ENCODE results near the gene SLC2A4. TPM values are rescaled to one million over a fixed set of nuclear protein-coding genes. Genes with fewer than 3 reads are reported as not detected.

The SLC2A4 gene
- total RNA-seq, 2 experiments from 2014 or later = 0.11 to 0.34 TPM

- CTCF ChIA-PET = interaction anchor here (0.6 to 1.2 kb wide), 2 partner anchors 7 to 8 kb away, joined by 3 read pairs; partner anchors contain the start of gene SLC2A4
Observed at GRCh38 chr17:7289256-7290032, 7.9 kb downstream of the SLC2A4 start.

GRCh38 chr17:7290166-7290565 lies 8.6 kb downstream of the SLC2A4 start:
- ChIA-PET CTCF (no interaction called here), POLR2A (no interaction called here)

More at GRCh38 chr17:7289256-7290032, 7.9 kb downstream of the SLC2A4 start:
- POLR2A ChIA-PET = no interaction called here

- ChIA-PET CTCF (interaction anchor here (0.5 kb wide), 1 partner anchor 25 kb away, joined by 4 read pairs; no protein-coding TSS in a partner anchor), POLR2A (no interaction called here)
Observed at GRCh38 chr17:7290685-7291084, 9.2 kb downstream of the SLC2A4 start.

GRCh38 chr17:7292194-7292593 lies 10.7 kb downstream of the SLC2A4 start:
- ChIA-PET CTCF (interaction anchor here (1.0 to 1.2 kb wide), 2 partner anchors 11 to 76 kb away, joined by 3 read pairs; partner anchors contain the start of gene SLC2A4), POLR2A (no interaction called here)

GRCh38 chr17:7292729-7293128 lies 11.2 kb downstream of the SLC2A4 start:
- CTCF ChIA-PET = interaction anchor here (1.0 to 1.2 kb wide), 2 partner anchors 12 to 77 kb away, joined by 3 read pairs; partner anchors contain the start of gene SLC2A4
- POLR2A ChIA-PET = no interaction called here

GRCh38 chr17:7293159-7293558 lies 11.6 kb downstream of the SLC2A4 start:
- ChIA-PET POLR2A (no interaction called here), CTCF (interaction anchor here (0.7 to 1.2 kb wide), 5 partner anchors 12 to 144 kb away, joined by 3 read pairs; partner anchors contain the start of gene SLC2A4)

GRCh38 chr17:7293816-7294613 lies 12.5 kb downstream of the SLC2A4 start:
- ChIA-PET CTCF (interaction anchor here (0.7 to 1.0 kb wide), 3 partner anchors 11 to 143 kb away, joined by 3 read pairs; no protein-coding TSS in a partner anchor), POLR2A (interaction anchor here (0.6 kb wide), 1 partner anchor 12 kb away, joined by 4 read pairs; no protein-coding TSS in a partner anchor)

- ChIA-PET POLR2A (no interaction called here), CTCF (no interaction called here)
Observed at GRCh38 chr17:7294614-7295153, 13.2 kb downstream of the SLC2A4 start, which contains the start of gene YBX2. TSS of gene YBX2 (minus strand) at chr17:7294639. CDS start at chr17:7294500, 139 bp downstream.

- CTCF ChIA-PET = interaction anchor here (0.8 to 2.5 kb wide), 23 partner anchors 10 to 262 kb away, joined by 3 to 50 read pairs (median 5); partner anchors contain the start of genes ACADVL, DLG4, DVL2 and SLC2A4
- POLR2A ChIA-PET = interaction anchor here (0.9 to 1.0 kb wide), 2 partner anchors 10 to 18 kb away, joined by 3 read pairs; no protein-coding TSS in a partner anchor
Observed at GRCh38 chr17:7295230-7296180, 14.0 kb downstream of the SLC2A4 start.

GRCh38 chr17:7296189-7296861 lies 14.8 kb downstream of the SLC2A4 start:
- POLR2A ChIA-PET = interaction anchor here (0.9 to 1.0 kb wide), 3 partner anchors 10 to 17 kb away, joined by 3 read pairs; no protein-coding TSS in a partner anchor
- CTCF ChIA-PET = interaction anchor here (0.6 to 2.5 kb wide), 27 partner anchors 8 to 280 kb away, joined by 3 to 50 read pairs (median 4); partner anchors contain the start of genes ACADVL, DLG4, DVL2 and SLC2A4

- POLR2A ChIA-PET = no interaction called here
- CTCF ChIA-PET = interaction anchor here (1.0 to 1.2 kb wide), 2 partner anchors 24 to 37 kb away, joined by 3 read pairs; no protein-coding TSS in a partner anchor
Observed at GRCh38 chr17:7304179-7304578, 22.7 kb downstream of the SLC2A4 start.

GRCh38 chr17:7306911-7307685 lies 25.6 kb downstream of the SLC2A4 start, which contains the start of gene EIF5A:
TSS of gene EIF5A (plus strand) at chr17:7307628. CDS start at chr17:7309636, 2,008 bp downstream.
- CTCF ChIA-PET = interaction anchor here (2.3 kb wide), 1 partner anchor 11 kb away, joined by 8 read pairs; no protein-coding TSS in a partner anchor
- POLR2A ChIA-PET = interaction anchor here (1.0 kb wide), 1 partner anchor 380 kb away, joined by 8 read pairs; the partner anchor contains the start of gene TP53

- CTCF ChIA-PET = no interaction called here
- POLR2A ChIA-PET = interaction anchor here (0.5 to 2.0 kb wide), 9 partner anchors 22 to 940 kb away, joined by 3 to 12 read pairs (median 5); partner anchors contain the start of genes ACADVL, ACAP1, CTC1 and CTDNEP1
Observed at GRCh38 chr17:7307686-7308624, 26.4 kb downstream of the SLC2A4 start.

- ChIA-PET CTCF (interaction anchor here (0.6 to 1.1 kb wide), 2 partner anchors 10 to 13 kb away, joined by 3 to 4 read pairs; no protein-coding TSS in a partner anchor), POLR2A (interaction anchor here (0.5 to 2.0 kb wide), 12 partner anchors 21 to 939 kb away, joined by 3 to 12 read pairs (median 4); partner anchors contain the start of genes ACADVL, ACAP1, CTC1 and CTDNEP1)
Observed at GRCh38 chr17:7308625-7309433, 27.3 kb downstream of the SLC2A4 start.

Data from activated CD8-positive, alpha-beta memory T cell treated with anti-CD3 and anti-CD28 coated beads for 36 hours (primary cell).